CD14-positive monocyte (primary cell): Measurements from ENCODE around the gene CUX1. TPM values are rescaled to one million over a fixed set of nuclear protein-coding genes. Genes with fewer than 3 reads are reported as not detected.
"Not testable (repeated sequence)": the region's sequence is repeated elsewhere in the genome, so short reads cannot be mapped to it uniquely, and the experiment has no call there.

ENCODE experiments used
- DNase-seq, 3 donors: peaks; one replicate each; pipeline ENCODE4 v3.0.0-alpha.2; 2011 to 2022
- H2AFZ ChIP-seq: 2 replicates; pipeline ENCODE4 v1.6.0; 2012; ENCODE audit warnings: mild to moderate bottlenecking, low read depth, low read length, inconsistent platforms; ENCODE audit not compliant: insufficient read depth, poor library complexity, severe bottlenecking
- H3K27ac ChIP-seq, 2 donors: 1 replicate in 1 of 2; 2 replicates in 1 of 2; pipeline ENCODE4 v1.5.1; 2012 to 2013; ENCODE audit warnings: low read length in 2 of 2, control low read depth in 1 of 2, inconsistent platforms in 1 of 2, low read depth in 1 of 2, mild to moderate bottlenecking in 1 of 2
- H3K27me3 ChIP-seq, 2 donors: one replicate each; pipeline versions ENCODE4 v1.6.0 to v1.6.1; 2011 to 2013; ENCODE audit warnings: low read length in 2 of 2; ENCODE audit not compliant: control insufficient read depth in 2 of 2, insufficient read depth in 2 of 2
- H3K36me3 ChIP-seq, 2 donors: replicated peaks in 1 of 2; 1 replicate in 1 of 2; 2 replicates in 1 of 2; pipeline versions ENCODE4 v1.5.1 to v1.6.1; 2012 to 2013; ENCODE audit warnings: low read length in 2 of 2, control low read depth in 1 of 2, inconsistent platforms in 1 of 2, mild to moderate bottlenecking in 1 of 2; ENCODE audit not compliant: insufficient read depth in 2 of 2, control insufficient read depth in 1 of 2
- H3K4me1 ChIP-seq, 2 donors: 1 replicate in 1 of 2; 2 replicates in 1 of 2; pipeline versions ENCODE4 v1.5.1 to v1.6.1; 2012 to 2013; ENCODE audit warnings: low read length in 2 of 2, control low read depth in 1 of 2, inconsistent platforms in 1 of 2, mild to moderate bottlenecking in 1 of 2, moderate library complexity in 1 of 2; ENCODE audit not compliant: insufficient read depth in 2 of 2, control insufficient read depth in 1 of 2
- H3K4me2 ChIP-seq: replicated peaks from 2 replicates; pipeline ENCODE3; 2012; ENCODE audit warnings: low read length, moderate library complexity, mild to moderate bottlenecking; ENCODE audit not compliant: poor library complexity, severe bottlenecking; ENCODE audit errors: extremely low read depth
- H3K4me3 ChIP-seq, 3 experiments: fragments of 200-600 bp in 1 of 3; sonication (generic) in 1 of 3; replicated peaks in 1 of 3; 1 replicate in 2 of 3; 2 replicates in 1 of 3; pipeline ENCODE4 v1.5.1; 2011 to 2013; ENCODE audit warnings: low read length in 3 of 3, mild to moderate bottlenecking in 3 of 3, control low read depth in 2 of 3, low read depth in 2 of 3, inconsistent platforms in 1 of 3, moderate library complexity in 1 of 3
- H3K79me2 ChIP-seq: 2 replicates; pipeline ENCODE4 v1.6.0; 2012; ENCODE audit warnings: mild to moderate bottlenecking, control low read depth, inconsistent platforms, low read length, moderate library complexity; ENCODE audit not compliant: insufficient read depth
- H3K9ac ChIP-seq: 2 replicates; pipeline ENCODE4 v1.6.0; 2017; ENCODE audit warnings: low read length, mild to moderate bottlenecking; ENCODE audit not compliant: insufficient read depth, poor library complexity, severe bottlenecking
- H3K9me3 ChIP-seq, 2 donors: replicated peaks in 1 of 2; 1 replicate in 1 of 2; 2 replicates in 1 of 2; pipeline versions ENCODE4 v1.5.1 to v1.6.1; 2012 to 2013; ENCODE audit warnings: low read length in 2 of 2, control low read depth in 1 of 2; ENCODE audit not compliant: control insufficient read depth in 1 of 2, insufficient read depth in 1 of 2
- H4K20me1 ChIP-seq: 2 replicates; pipeline ENCODE4 v1.6.0; 2012; ENCODE audit warnings: mild to moderate bottlenecking, low read length, control low read depth, moderate library complexity; ENCODE audit not compliant: insufficient read depth
- H3K27ac Mint-ChIP-seq, 7 donors: one replicate each; pipeline ENCODE4 v1.8.0; 2020; ENCODE audit warnings: mild to moderate bottlenecking in 7 of 7, mixed read lengths in 7 of 7, moderate library complexity in 6 of 7, inconsistent platforms in 2 of 7
- H3K27me3 Mint-ChIP-seq, 3 donors: one replicate each; pipeline ENCODE4 v1.8.0; 2021 to 2022; ENCODE audit warnings: low read depth in 3 of 3, mild to moderate bottlenecking in 3 of 3, mixed read lengths in 3 of 3, moderate library complexity in 3 of 3, inconsistent platforms in 1 of 3
- H3K36me3 Mint-ChIP-seq, 2 donors: one replicate each; pipeline ENCODE4 v1.8.0; 2020; ENCODE audit warnings: mixed read lengths in 2 of 2, inconsistent platforms in 1 of 2, mild to moderate bottlenecking in 1 of 2
- H3K4me1 Mint-ChIP-seq: one replicate; pipeline ENCODE4 v1.8.0; 2020; ENCODE audit warnings: mild to moderate bottlenecking, mixed read lengths
- H3K4me3 Mint-ChIP-seq, 2 donors: one replicate each; pipeline ENCODE4 v1.8.0; 2020; ENCODE audit warnings: mild to moderate bottlenecking in 2 of 2, mixed read lengths in 2 of 2, moderate library complexity in 1 of 2
- H3K9me3 Mint-ChIP-seq, 7 donors: one replicate each; pipeline ENCODE4 v1.8.0; 2020 to 2022; ENCODE audit warnings: mixed read lengths in 7 of 7, mild to moderate bottlenecking in 6 of 7, moderate library complexity in 6 of 7, inconsistent platforms in 2 of 7
- WGBS: methylation state at CpG from one replicate; pipeline ENCODE4 v1.1.5; 2013; ENCODE audit warnings: missing lambda C conversion rate; ENCODE audit not compliant: insufficient coverage; 5-methylcytosine and 5-hydroxymethylcytosine counted together
- intact Hi-C, 2 donors: fragments of 100-400 bp; cut with micrococcal nuclease; formaldehyde crosslinking; loops; one replicate each; pipeline versions ENCODE4 v1.15.0 to v1.15.1; 2023
- polyA plus RNA-seq, 3 donors: library from polyadenylated mRNA; depleted of rRNA in 1 of 3; unstranded in 2 of 3; stranded (reverse) in 1 of 3; fragments of 300-500 nt in 2 of 3; fragments of >200 nt in 1 of 3; fragmentation: Illumina TruSeq in 2 of 3; gene quantifications; 1 replicate in 2 of 3; 2 replicates in 1 of 3; pipeline ENCODE4 v1.2.3, GENCODE V29; 2012 to 2021
- TF ChIP-seq, protein P1 (sequence below): fragments of 200-600 bp; IDR thresholded peaks from one replicate; pipeline ENCODE4 v1.8.0; 2022; ENCODE audit warnings: antibody characterized with exemption, mild to moderate bottlenecking

CUX1 gene
- polyA plus RNA-seq, 3 donors = 17.6 to 38.0 (median 28.0) TPM

DNA sequence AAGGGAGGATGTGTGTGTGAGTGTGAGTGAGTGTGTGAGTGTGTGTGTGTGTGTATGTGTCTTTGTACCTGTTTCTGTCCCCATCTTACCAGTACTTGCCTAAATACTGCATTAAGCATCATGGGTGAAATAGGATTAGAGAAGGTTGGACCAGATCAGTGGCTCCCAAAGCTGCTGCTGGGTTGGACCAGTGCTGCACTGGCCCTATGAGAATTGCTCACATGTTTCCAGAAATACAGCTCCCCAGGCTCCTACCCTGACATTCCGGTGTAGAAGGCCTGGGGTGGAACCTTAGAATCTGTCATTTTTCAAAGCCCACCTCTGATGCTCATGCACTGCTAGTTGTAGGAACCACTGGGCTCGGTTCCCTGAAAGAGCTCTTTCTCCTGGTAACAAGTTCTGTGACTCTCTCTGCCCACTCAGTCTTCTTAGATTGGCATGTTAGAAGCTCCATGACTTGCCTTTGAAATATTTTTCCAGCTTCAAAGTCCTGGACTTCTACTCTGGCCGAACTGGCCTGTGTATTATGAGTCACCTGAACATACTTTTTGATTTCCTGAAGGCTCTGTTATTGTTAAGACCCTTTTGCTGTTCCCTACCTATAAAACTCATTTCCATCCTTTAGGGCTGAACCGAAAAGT is 224.7 kb downstream of the CUX1 start:
- H3K9ac ChIP-seq = no peak overlapping the region
- H3K36me3 ChIP-seq = peaks cover 8 to 26% of the 10 kb centered on the region in 2 donors
- 100% methylated on average over 3 of the region's 4 CpGs for WGBS
- no peak overlapping the region for H3K4me2 ChIP-seq
- H3K4me1 ChIP-seq = peaks cover 21 to 23% of the 10 kb centered on the region in 2 donors
- peaks cover 57% of the 10 kb centered on the region for H3K79me2 ChIP-seq
- no peaks in the 10 kb centered on the region for H3K9me3 ChIP-seq
- intact Hi-C loops = no loop called here
- H4K20me1 ChIP-seq = peaks cover 89% of the 10 kb centered on the region
- Mint-ChIP-seq H3K4me1 (peaks cover 28% of the 10 kb centered on the region), H3K36me3 (peaks cover 8 to 36% of the 10 kb centered on the region in 2 donors), H3K27me3 (peaks cover 0 to 2% (median 2%) of the 10 kb centered on the region in 3 donors), H3K27ac (peak overlapping the region in 5 of 7 donors; percentile 10 to 80 (median 27)), H3K9me3 (peaks cover 0 to 1% (median 0%) of the 10 kb centered on the region in 7 donors), H3K4me3 (no peak overlapping the region)
- DNase-seq = no peak
- H3K27ac ChIP-seq = no peak overlapping the region
- H3K4me3 ChIP-seq = no peak overlapping the region
- TF ChIP-seq, protein P1, sequence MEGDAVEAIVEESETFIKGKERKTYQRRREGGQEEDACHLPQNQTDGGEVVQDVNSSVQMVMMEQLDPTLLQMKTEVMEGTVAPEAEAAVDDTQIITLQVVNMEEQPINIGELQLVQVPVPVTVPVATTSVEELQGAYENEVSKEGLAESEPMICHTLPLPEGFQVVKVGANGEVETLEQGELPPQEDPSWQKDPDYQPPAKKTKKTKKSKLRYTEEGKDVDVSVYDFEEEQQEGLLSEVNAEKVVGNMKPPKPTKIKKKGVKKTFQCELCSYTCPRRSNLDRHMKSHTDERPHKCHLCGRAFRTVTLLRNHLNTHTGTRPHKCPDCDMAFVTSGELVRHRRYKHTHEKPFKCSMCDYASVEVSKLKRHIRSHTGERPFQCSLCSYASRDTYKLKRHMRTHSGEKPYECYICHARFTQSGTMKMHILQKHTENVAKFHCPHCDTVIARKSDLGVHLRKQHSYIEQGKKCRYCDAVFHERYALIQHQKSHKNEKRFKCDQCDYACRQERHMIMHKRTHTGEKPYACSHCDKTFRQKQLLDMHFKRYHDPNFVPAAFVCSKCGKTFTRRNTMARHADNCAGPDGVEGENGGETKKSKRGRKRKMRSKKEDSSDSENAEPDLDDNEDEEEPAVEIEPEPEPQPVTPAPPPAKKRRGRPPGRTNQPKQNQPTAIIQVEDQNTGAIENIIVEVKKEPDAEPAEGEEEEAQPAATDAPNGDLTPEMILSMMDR = no peak
- no peak overlapping the region for H2AFZ ChIP-seq
- no peaks in the 10 kb centered on the region for H3K27me3 ChIP-seq

- H2AFZ ChIP-seq, intact Hi-C loops: not testable (repeated sequence)
Observed at GRCh38 chr7:102042796-102043195, 225.4 kb downstream of the CUX1 start.

More at GRCh38 chr7:102042796-102043195, 225.4 kb downstream of the CUX1 start:
- Histone ChIP-seq H3K36me3 (peaks cover 8 to 28% of the 10 kb centered on the region in 2 donors), H4K20me1 (peaks cover 96% of the 10 kb centered on the region), H3K4me1 (peaks cover 21 to 23% of the 10 kb centered on the region in 2 donors), H3K79me2 (peaks cover 60% of the 10 kb centered on the region)
- not testable (repeated sequence) for H3K9me3 Mint-ChIP-seq, H3K9ac ChIP-seq, H3K27me3 Mint-ChIP-seq, H3K4me3 ChIP-seq, H3K4me2 ChIP-seq, DNase-seq, H3K27ac ChIP-seq, H3K9me3 ChIP-seq, H3K27me3 ChIP-seq, H3K4me3 Mint-ChIP-seq
- Mint-ChIP-seq H3K27ac (peak overlapping the region in 2 of 7 donors; percentile 27 to 55), H3K4me1 (peaks cover 28% of the 10 kb centered on the region), H3K36me3 (peaks cover 8 to 36% of the 10 kb centered on the region in 2 donors)
- 95% methylated on average over 6 of the region's 9 CpGs for WGBS
